GM23338 (cell line): ENCODE measurements around the gene ETV1.

Experiments used
- CTCF ChIP-seq, 2 experiments: fragments of 200-600 bp in 1 of 2; sonication (generic) in 1 of 2; conservative IDR thresholded peaks; 2 replicates each; pipeline versions ENCODE4 v1.5.1 to v1.6.1; 2016 to 2017; ENCODE audit warnings: antibody characterized with exemption in 2 of 2, low read depth in 2 of 2, mild to moderate bottlenecking in 2 of 2, moderate library complexity in 1 of 2
- ZNF114 ChIP-seq: fragments of 250-450 bp; sonication (Bioruptor Pico); IDR thresholded peaks from 2 replicates; pipeline ENCODE4 v1.5.0; 2020; ENCODE audit warnings: mild to moderate bottlenecking, moderate library complexity

- TF ChIP-seq ZNF114 (no peak), CTCF (conservative IDR thresholded peaks at IDR 0.05; ENCODE audit: low read depth in 2 of 2) (no peak)
Measured at GRCh38 chr7:13984831-13985685, 4.4 kb downstream of the ETV1 start.
